H1 (cell line): ENCODE data around the gene TAC4. TPM values are rescaled to one million over a fixed set of nuclear protein-coding genes. Genes with fewer than 3 reads are reported as not detected.

Experiments used
- CTCF ChIA-PET: fragments of 300-600 bp; sonication (Branson Sonifier 250); formaldehyde crosslinking; loops from one replicate; lab custom pipeline; 2021; ENCODE audit not compliant: partially characterized antibody; lab: Charles Lee
- POLR2A ChIA-PET: fragments of 300-600 bp; sonication (Branson Sonifier 250); formaldehyde crosslinking; loops from one replicate; lab custom pipeline; 2021; ENCODE audit warnings: inconsistent platforms; ENCODE audit not compliant: partially characterized antibody; lab: Charles Lee
- DNase-seq, 2 experiments: peaks; one replicate each; pipeline versions ENCODE4 v3.0.0 to v3.0.0-alpha.2; 2010 to 2022; ENCODE audit warnings: low spot score in 2 of 2, low read depth in 1 of 2, mixed read lengths in 1 of 2
- FAIRE-seq: peaks from 2 replicates; lab custom pipeline; 2011; peaks lifted over from hg19 to GRCh38; lab: Jason Lieb, UNC
- H2AFZ ChIP-seq: 2 replicates; pipeline ENCODE4 v1.8.1; 2012; ENCODE audit warnings: low read length, inconsistent platforms
- H2AK5ac ChIP-seq: 2 replicates; pipeline ENCODE4 v1.6.1; 2013; ENCODE audit warnings: low read depth, low read length
- H2BK120ac ChIP-seq: replicated peaks from 2 replicates; pipeline ENCODE3; 2013; ENCODE audit warnings: low read depth, low read length, inconsistent platforms
- H2BK12ac ChIP-seq: 2 replicates; pipeline ENCODE4 v1.6.1; 2013; ENCODE audit warnings: low read depth, low read length
- H2BK15ac ChIP-seq: 2 replicates; pipeline ENCODE4 v1.6.1; 2013; ENCODE audit warnings: low read length
- H2BK20ac ChIP-seq: 2 replicates; pipeline ENCODE4 v1.6.1; 2013; ENCODE audit warnings: low read length
- H2BK5ac ChIP-seq: 2 replicates; pipeline ENCODE4 v1.6.1; 2013; ENCODE audit warnings: low read depth, low read length
- H3K14ac ChIP-seq: 2 replicates; pipeline ENCODE4 v1.6.1; 2013; ENCODE audit warnings: inconsistent platforms; ENCODE audit not compliant: insufficient read length
- H3K18ac ChIP-seq: 2 replicates; pipeline ENCODE4 v1.6.1; 2013; ENCODE audit warnings: low read length; ENCODE audit errors: extremely low read depth
- H3K23ac ChIP-seq: 2 replicates; pipeline ENCODE4 v1.6.1; 2013; ENCODE audit warnings: inconsistent platforms; ENCODE audit not compliant: insufficient read length
- H3K23me2 ChIP-seq: 2 replicates; pipeline ENCODE4 v1.6.1; 2013; ENCODE audit warnings: low read depth, low read length
- H3K27ac ChIP-seq: 2 replicates; pipeline ENCODE4 v1.6.1; 2011; ENCODE audit warnings: low read depth, low read length, inconsistent platforms
- H3K27me3 ChIP-seq, 4 experiments: replicated peaks in 1 of 4; 1 replicate in 1 of 4; 2 replicates in 3 of 4; pipeline versions ENCODE4 v1.6.1 to v1.8.1; 2011 to 2013; ENCODE audit warnings: low read length in 3 of 4, mild to moderate bottlenecking in 3 of 4, inconsistent platforms in 2 of 4, mixed read lengths in 2 of 4, moderate library complexity in 1 of 4; ENCODE audit not compliant: control insufficient read depth in 3 of 4, insufficient read depth in 3 of 4; ENCODE audit errors: extremely low read depth in 1 of 4
- H3K36me3 ChIP-seq, 4 experiments: 2 replicates each; pipeline versions ENCODE4 v1.6.1 to v1.8.1; 2011 to 2013; ENCODE audit warnings: mild to moderate bottlenecking in 4 of 4, low read length in 3 of 4, moderate library complexity in 2 of 4, control low read depth in 1 of 4, inconsistent platforms in 1 of 4; ENCODE audit not compliant: insufficient read depth in 4 of 4, control insufficient read depth in 2 of 4
- H3K4ac ChIP-seq: replicated peaks from 2 replicates; pipeline ENCODE3; 2013; ENCODE audit warnings: low read length, low read depth, mixed read lengths, inconsistent platforms; ENCODE audit not compliant: insufficient read length
- H3K4me1 ChIP-seq, 4 experiments: replicated peaks in 1 of 4; 1 replicate in 1 of 4; 2 replicates in 3 of 4; pipeline versions ENCODE4 v1.6.1 to v1.8.1; 2011 to 2013; ENCODE audit warnings: low read length in 3 of 4, inconsistent platforms in 2 of 4, mixed read lengths in 1 of 4; ENCODE audit not compliant: insufficient read depth in 4 of 4, control insufficient read depth in 3 of 4
- H3K4me2 ChIP-seq, 2 experiments: 2 replicates each; pipeline versions ENCODE4 v1.6.1 to v1.8.1; 2011 to 2013; ENCODE audit warnings: low read depth in 2 of 2, low read length in 2 of 2, control low read depth in 1 of 2, inconsistent platforms in 1 of 2, mild to moderate bottlenecking in 1 of 2; ENCODE audit not compliant: insufficient read depth in 1 of 2
- H3K4me3 ChIP-seq, 4 experiments: fragments of 200-600, 300-600 bp in 1 of 4; sonication (generic), shearing (Covaris generic), sonication (Bioruptor Twin) in 1 of 4; 2 replicates each; pipeline versions ENCODE4 v1.5.1 to v1.8.1; 2011 to 2016; ENCODE audit warnings: low read length in 4 of 4, low read depth in 3 of 4, control low read depth in 2 of 4, inconsistent platforms in 2 of 4, mild to moderate bottlenecking in 2 of 4, mixed read lengths in 1 of 4, moderate library complexity in 1 of 4; ENCODE audit not compliant: insufficient read depth in 2 of 4; ENCODE audit errors: extremely low read depth in 1 of 4
- H3K56ac ChIP-seq: replicated peaks from 2 replicates; pipeline ENCODE3; 2013; ENCODE audit warnings: low read depth, mild to moderate bottlenecking, mixed read lengths, low read length, inconsistent platforms; ENCODE audit not compliant: insufficient read length
- H3K79me1 ChIP-seq: 2 replicates; pipeline ENCODE4 v1.6.1; 2013; ENCODE audit warnings: low read depth, low read length, control low read depth
- H3K79me2 ChIP-seq, 2 experiments: 2 replicates each; pipeline versions ENCODE4 v1.6.1 to v1.8.1; 2012 to 2013; ENCODE audit warnings: low read length in 2 of 2, mild to moderate bottlenecking in 2 of 2, inconsistent platforms in 1 of 2; ENCODE audit not compliant: insufficient read depth in 2 of 2, control insufficient read depth in 1 of 2
- H3K9ac ChIP-seq, 4 experiments: replicated peaks in 1 of 4; 1 replicate in 1 of 4; 2 replicates in 3 of 4; pipeline versions ENCODE4 v1.6.1 to v1.8.1; 2011 to 2013; ENCODE audit warnings: low read depth in 3 of 4, low read length in 3 of 4, control low read depth in 2 of 4, mild to moderate bottlenecking in 2 of 4, moderate library complexity in 2 of 4, inconsistent platforms in 1 of 4; ENCODE audit errors: extremely low read depth in 1 of 4
- H3K9me3 ChIP-seq, 2 experiments: 2 replicates each; pipeline versions ENCODE4 v1.6.1 to v1.8.1; 2012 to 2013; ENCODE audit warnings: mild to moderate bottlenecking in 2 of 2, moderate library complexity in 2 of 2, control low read depth in 1 of 2, inconsistent platforms in 1 of 2, low read depth in 1 of 2, low read length in 1 of 2, mixed read lengths in 1 of 2; ENCODE audit not compliant: insufficient read depth in 2 of 2
- H4K20me1 ChIP-seq, 2 experiments: replicated peaks in 1 of 2; 2 replicates each; pipeline versions ENCODE3 to v1.8.1; 2011 to 2013; ENCODE audit warnings: inconsistent platforms in 2 of 2, low read length in 2 of 2, mild to moderate bottlenecking in 1 of 2; ENCODE audit not compliant: insufficient read depth in 2 of 2, control insufficient read depth in 1 of 2
- H4K5ac ChIP-seq: 2 replicates; pipeline ENCODE4 v1.6.1; 2013; ENCODE audit warnings: low read length, low read depth, mixed read lengths, inconsistent platforms; ENCODE audit not compliant: insufficient read length
- H4K8ac ChIP-seq: 2 replicates; pipeline ENCODE4 v1.8.0; 2013; ENCODE audit warnings: mild to moderate bottlenecking, moderate library complexity, low read length, inconsistent platforms; ENCODE audit not compliant: insufficient read depth; ENCODE audit errors: extremely low read depth
- H4K91ac ChIP-seq: replicated peaks from 2 replicates; pipeline ENCODE3; 2013; ENCODE audit warnings: low read length, mixed read lengths, inconsistent platforms; ENCODE audit not compliant: insufficient read length
- HDAC6 ChIP-seq: IDR thresholded peaks from one replicate; pipeline ENCODE4 v1.7.1; 2012; ENCODE audit warnings: low read depth, mild to moderate bottlenecking, inconsistent platforms, low read length, moderate library complexity
- KDM1A ChIP-seq: fragments of 200-600, 300-600 bp; sonication (generic); IDR thresholded peaks from 2 replicates; pipeline ENCODE4 v1.7.1; 2016; ENCODE audit warnings: mild to moderate bottlenecking, low read length, borderline replicate concordance
- NRF1 ChIP-seq: IDR thresholded peaks from 2 replicates; pipeline ENCODE4 v1.6.1; 2011; ENCODE audit warnings: mild to moderate bottlenecking, low read depth, low read length, improper control_type of control experiment
- TBP ChIP-seq: IDR thresholded peaks from 2 replicates; pipeline ENCODE4 v1.6.1; 2011; ENCODE audit warnings: low read depth, low read length, improper control_type of control experiment
- TCF12 ChIP-seq: IDR thresholded peaks from 2 replicates; pipeline ENCODE4 v1.6.1; 2011; ENCODE audit warnings: low read depth, mild to moderate bottlenecking, low read length
- WGBS, 2 experiments: shearing (Covaris generic) in 1 of 2; methylation state at CpG; one replicate each; pipeline versions ENCODE4 v1.1.6 to v1.1.7; 2013 to 2015; ENCODE audit warnings: low lambda C conversion rate in 2 of 2, mixed read lengths in 2 of 2, inconsistent platforms in 1 of 2, low coverage in 1 of 2, missing lambda C conversion rate in 1 of 2; ENCODE audit not compliant: insufficient replicate concordance in 2 of 2, insufficient coverage in 1 of 2, insufficient read length in 1 of 2; ENCODE audit errors: extremely low coverage in 1 of 2, missing lambda C conversion rate in 1 of 2; 5-methylcytosine and 5-hydroxymethylcytosine counted together
- polyA plus RNA-seq, 7 experiments: library from polyadenylated mRNA; depleted of rRNA in 3 of 7; stranded (reverse) in 5 of 7; unstranded in 2 of 7; fragments of >200 nt in 5 of 7; fragments of 200-250 nt in 2 of 7; gene quantifications; 1 replicate in 5 of 7; 2 replicates in 1 of 7; 4 replicates in 1 of 7; pipeline versions ENCODE4 v1.2.1 to v1.2.3, GENCODE V29; 2011 to 2013; ENCODE audit warnings: missing spikeins in 2 of 7, mixed read lengths in 2 of 7
- total RNA-seq: library from RNA; stranded (reverse); fragmentation: NEBNext Ultra II Directional; extraction: Animal tissue kit (Norgen Biotek cat#: 25700); gene quantifications from 2 replicates; pipeline ENCODE4 v1.2.1, GENCODE V29; 2021

TAC4 gene
- total and polyA plus RNA-seq, 2 of the 8 experiments (the other 6 are each of a cell fraction or from before 2014, with no cell fraction given), result 0.15 TPM; not detected in 1

- CTCF ChIA-PET, result interaction anchor here (0.8 to 2.9 kb wide), 4 partner anchors 17 to 458 kb away, joined by 3 to 11 read pairs (median 3); no protein-coding TSS in a partner anchor
- Histone ChIP-seq H3K4me2 (no peak overlapping the region), H3K14ac (no peak overlapping the region), H3K56ac (no peak overlapping the region), H3K27me3 (no peaks in the 10 kb centered on the region), H2BK5ac (no peak overlapping the region), H2BK12ac (no peak overlapping the region), H2BK20ac (no peak overlapping the region), H3K27ac (no peak overlapping the region), H3K18ac (no peak overlapping the region), H3K23me2 (no peaks in the 10 kb centered on the region), H3K4me3 (no peak overlapping the region), H3K36me3 (peaks cover 13 to 60% (median 53%) of the 10 kb centered on the region in 4 experiments; a peak in 7 of 8 replicates), H2BK120ac (no peak overlapping the region), H3K79me1 (0 out of 2 replicates have a peak, but pooled peaks cover 3% of the 10 kb centered on the region), H4K20me1 (peaks cover 0 to 4% of the 10 kb centered on the region in 2 experiments), H4K5ac (no peak overlapping the region), H4K91ac (no peak overlapping the region), H3K4ac (no peak overlapping the region), H2AFZ (no peak overlapping the region), H3K9me3 (no peaks in the 10 kb centered on the region), H4K8ac (no peak overlapping the region), H3K23ac (no peak overlapping the region), H3K79me2 (no peaks in the 10 kb centered on the region), H3K9ac (no peak overlapping the region), H2BK15ac (no peak overlapping the region), H3K4me1 (peaks cover 0 to 3% (median 0%) of the 10 kb centered on the region in 4 experiments; a peak in 3 of 7 replicates), H2AK5ac (no peak overlapping the region)
- DNase-seq (no peak), FAIRE-seq (no peak)
- TF ChIP-seq HDAC6 (no peak), NRF1 (no peak), TCF12 (no peak), TBP (no peak), KDM1A (no peak)
- POLR2A ChIA-PET, result interaction anchor here (0.6 to 2.7 kb wide), 6 partner anchors 8 to 18 kb away, joined by 3 to 14 read pairs (median 8); no protein-coding TSS in a partner anchor
- WGBS, 2 experiments, result 92% methylated on average over 2 of the region's 2 CpGs; no CpG with 5 or more reads in 1 of the 2 experiments
Observed at GRCh38 chr17:49829026-49829425, 18.8 kb downstream of the TAC4 start.
